Measurements from ENCODE around the gene MMP15.

Gene MMP15

DNA sequence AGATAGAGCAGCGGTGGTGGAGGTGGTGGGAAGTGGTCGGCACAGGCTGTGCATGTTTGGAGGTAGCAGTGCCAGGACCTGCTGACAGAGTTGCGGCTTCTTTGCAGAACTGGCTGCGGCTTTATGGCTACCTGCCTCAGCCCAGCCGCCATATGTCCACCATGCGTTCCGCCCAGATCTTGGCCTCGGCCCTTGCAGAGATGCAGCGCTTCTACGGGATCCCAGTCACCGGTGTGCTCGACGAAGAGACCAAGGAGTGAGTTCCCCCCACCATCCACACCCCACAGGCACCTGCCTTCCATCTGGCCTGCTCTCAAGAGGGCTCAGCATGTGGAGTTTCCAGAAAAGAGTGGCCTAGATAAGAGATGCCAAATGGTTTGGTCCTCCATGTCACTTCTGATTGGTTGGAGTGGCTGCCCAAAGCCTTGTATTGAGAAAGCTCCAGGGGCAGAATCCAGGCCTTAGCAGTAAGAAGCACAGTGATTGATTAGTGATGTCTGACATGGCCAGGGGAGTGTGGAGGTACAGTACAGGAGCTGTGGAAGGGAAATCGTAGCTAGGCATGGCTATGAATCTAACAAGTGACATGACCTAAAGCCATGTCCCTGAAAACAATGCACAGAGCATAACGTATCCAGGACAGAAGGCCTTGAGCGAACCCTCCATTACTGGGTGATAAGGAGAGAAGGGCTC lies 12.0 kb downstream of the MMP15 start:
- DNase-seq = no peak

DNA sequence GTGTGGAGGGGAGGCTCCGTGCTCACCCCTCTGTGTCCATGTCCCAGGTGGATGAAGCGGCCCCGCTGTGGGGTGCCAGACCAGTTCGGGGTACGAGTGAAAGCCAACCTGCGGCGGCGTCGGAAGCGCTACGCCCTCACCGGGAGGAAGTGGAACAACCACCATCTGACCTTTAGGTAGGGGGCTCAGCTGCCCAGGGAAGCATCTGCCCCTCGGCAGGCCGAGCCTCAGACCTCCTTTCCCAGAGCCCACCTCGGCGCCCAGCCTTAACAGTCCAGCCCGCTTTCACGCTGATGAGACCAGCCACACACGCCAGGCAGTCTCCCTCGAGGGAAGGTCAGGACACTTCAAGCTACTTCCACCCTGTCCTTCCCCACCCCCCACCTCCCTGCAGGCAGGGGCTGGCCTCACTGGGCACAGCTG lies 12.7 kb downstream of the MMP15 start:
- DNase-seq = no peak

DNA sequence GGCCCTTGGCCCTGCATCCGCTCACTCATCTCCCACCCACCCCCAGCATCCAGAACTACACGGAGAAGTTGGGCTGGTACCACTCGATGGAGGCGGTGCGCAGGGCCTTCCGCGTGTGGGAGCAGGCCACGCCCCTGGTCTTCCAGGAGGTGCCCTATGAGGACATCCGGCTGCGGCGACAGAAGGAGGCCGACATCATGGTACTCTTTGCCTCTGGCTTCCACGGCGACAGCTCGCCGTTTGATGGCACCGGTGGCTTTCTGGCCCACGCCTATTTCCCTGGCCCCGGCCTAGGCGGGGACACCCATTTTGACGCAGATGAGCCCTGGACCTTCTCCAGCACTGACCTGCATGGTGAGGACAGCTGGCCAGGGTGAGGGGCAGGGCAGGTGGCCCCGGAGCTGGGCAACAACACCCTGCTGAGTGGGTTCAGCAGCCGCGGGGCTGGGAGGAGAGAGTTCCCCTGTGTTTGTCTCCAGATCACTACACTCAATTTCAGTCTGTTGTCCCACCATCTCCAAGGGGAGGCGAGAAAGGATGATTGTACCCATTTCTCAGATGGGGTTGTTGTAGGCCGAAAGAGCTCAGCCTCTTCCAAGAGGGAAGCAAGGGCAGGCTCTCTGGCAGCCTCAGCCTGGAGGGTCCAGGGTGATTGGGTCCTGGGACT lies 14.4 kb downstream of the MMP15 start:
- DNase-seq = no peak

DNA sequence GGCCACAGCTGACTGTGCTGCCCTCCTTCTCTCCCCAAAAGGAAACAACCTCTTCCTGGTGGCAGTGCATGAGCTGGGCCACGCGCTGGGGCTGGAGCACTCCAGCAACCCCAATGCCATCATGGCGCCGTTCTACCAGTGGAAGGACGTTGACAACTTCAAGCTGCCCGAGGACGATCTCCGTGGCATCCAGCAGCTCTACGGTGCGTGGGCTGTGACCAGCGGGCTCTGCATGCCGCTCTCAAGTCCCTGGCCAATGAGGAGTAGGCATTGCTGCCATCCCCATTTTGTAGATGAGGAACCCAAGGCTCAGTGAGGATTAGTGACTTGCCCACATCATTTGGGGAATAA lies 14.9 kb downstream of the MMP15 start:
- no peak for DNase-seq

DNA sequence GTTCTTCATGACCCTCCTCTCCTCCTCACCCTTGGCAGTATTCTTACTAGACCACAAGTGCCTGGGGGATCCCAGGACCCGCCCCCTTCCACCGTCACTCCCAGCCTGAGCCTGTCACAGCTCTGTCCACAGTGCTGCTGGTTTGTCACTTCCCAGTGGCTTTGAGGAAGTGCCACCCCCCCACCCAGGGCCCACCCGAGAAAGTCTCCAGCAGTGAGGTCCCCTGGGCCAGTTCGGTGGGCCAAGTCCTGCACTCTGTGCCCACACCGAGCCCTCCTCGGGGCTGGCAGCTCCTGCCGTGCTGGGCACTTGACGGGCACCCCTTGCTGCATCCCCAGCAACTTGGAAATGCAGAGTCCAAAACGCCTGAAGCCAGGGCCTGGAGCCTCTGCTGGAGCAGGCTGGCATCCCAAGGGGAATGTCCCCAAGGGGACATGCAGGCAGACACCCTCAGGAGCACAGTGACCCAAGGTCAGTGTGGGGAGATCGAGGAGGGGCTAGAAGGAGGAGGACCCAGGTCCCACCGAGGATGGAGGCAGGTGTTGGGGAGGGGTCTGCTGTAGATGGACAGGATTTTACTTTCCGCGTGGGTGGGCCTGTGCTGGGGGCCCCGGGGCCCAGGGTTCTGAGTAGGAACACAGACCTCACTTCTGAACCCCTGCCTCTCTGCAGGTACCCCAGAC lies 15.5 kb downstream of the MMP15 start:
- no peak for DNase-seq

DNA sequence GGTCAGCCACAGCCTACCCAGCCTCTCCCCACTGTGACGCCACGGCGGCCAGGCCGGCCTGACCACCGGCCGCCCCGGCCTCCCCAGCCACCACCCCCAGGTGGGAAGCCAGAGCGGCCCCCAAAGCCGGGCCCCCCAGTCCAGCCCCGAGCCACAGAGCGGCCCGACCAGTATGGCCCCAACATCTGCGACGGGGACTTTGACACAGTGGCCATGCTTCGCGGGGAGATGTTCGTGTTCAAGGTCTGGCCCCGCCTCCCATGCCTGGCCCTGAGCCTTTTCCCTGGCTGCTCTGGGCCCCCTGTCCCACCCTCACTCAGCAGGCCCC lies 16.0 kb downstream of the MMP15 start:
- no peak for DNase-seq

DNA sequence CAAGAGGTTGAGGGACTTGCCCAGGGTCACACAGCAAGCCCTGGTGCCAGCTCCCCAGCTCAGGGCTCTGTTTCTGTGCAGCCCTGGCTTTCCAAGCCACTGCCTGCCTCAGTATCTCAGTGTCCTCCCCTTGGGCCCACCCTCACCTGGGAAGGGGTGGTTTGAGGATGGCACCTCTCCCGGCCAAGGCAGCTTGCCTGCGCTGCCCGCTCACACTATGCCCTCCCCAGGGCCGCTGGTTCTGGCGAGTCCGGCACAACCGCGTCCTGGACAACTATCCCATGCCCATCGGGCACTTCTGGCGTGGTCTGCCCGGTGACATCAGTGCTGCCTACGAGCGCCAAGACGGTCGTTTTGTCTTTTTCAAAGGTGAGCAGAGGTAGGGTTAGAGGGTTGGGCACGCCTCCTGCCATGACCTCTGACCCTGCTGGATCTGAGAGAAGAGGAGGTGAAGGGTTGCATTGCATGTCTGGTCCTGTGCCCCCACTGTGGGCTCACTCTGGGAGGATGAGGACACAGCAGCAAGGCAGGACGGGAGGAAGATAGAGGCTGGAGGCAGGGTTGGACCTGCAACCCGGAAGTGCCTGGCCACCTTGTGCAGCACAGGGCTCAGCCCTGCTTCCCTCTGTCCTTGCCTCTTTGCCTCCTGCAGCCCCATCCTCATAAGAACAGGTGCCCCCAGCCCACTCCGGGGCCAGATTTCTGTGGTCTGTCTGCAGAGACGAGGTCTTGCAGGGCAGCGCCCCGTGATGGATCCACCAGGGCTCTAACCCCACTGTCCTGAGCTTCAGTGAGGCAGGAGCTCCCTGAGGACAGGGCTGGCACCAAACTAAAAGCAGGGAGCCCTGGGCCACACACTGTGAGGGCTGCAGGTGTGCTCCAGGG lies 16.7 kb downstream of the MMP15 start:
- DNase-seq = no peak

DNA sequence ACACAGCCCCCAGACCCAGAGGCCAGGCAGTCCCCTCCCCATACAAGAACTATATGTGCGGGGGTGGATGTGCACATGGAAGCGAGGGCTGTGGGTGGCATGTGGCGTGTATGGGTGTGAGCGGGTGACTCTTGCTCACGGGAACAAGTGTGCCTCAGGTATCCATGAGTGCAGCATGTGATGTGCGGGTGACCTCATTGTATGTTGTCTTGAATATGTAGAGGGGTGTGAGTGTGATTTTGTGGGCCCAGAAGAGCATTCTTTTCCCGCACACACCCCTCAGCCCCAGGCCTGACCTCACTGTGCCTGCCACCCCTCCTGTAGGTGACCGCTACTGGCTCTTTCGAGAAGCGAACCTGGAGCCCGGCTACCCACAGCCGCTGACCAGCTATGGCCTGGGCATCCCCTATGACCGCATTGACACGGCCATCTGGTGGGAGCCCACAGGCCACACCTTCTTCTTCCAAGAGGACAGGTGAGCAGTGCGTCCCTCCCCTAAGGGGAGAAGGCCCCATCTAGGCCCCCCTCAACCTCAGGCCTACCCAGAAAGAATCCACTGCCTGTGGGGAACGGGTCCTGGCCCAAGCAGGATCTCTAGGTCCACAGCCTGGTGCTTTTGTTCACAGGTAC lies 17.4 kb downstream of the MMP15 start:
- DNase-seq = no peak

DNA sequence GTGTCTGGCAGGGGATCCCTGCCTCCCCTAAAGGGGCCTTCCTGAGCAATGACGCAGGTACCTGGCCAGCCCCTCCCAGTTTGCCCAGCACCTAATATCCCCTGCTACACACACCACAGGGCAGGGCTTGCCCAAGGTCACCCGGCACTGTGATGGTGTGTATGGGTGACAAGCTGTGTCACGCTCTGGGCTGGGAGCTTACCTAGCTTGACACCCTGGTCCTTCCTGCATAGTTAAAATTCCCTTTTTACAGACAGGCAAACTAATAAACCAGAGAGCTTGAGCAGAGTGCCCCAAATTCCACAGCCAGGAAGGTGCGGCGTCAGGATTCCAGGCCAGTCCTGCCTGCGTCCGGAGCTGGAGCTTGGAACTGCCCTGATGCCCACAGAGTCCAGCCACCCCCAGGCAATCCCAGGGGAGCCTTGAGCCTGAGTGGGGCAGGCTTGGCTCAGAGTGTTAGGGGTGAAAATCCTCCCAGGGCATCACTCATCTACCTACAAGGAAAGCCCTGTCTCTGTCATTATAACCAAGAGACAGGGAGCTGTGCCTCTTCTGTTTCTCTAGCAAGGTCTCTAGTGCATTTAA lies 18.1 kb downstream of the MMP15 start:
- no peak for DNase-seq

DNA sequence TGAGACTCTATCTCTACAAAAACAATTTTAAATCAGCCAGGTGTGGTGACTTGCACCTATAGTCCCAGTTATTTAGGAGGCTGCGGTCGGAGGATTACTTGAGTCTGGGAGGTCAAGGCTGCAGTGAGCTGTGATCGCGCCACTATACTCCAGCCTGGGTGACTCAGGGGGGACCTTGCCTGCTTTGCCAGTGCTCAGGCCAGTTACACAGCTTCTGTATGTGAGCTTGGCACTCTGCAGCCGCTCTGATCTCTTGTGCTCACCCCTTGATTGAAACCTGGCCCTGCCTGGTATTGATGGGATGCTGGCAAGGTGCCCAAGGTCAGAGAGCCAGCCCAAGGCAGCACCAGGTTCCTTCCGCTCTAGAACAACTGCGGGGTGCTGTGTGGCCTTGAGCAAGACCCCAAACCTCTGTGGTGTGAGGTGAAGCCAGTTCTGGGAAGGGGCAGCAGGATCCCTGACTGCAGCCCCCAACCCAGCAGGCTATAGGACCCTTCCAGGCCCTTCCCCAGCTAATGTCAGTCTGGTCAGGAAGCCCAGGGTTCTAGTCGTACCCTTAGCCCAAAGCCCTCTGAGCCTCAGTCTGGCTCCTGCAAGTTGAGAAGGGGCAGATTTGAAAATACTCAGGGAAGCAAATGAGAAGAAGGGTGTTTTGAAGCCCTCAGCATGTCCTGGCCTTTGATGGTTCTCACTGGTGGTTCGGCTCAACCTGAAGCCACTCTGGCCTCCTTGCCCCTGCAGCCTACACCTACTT lies 18.9 kb downstream of the MMP15 start:
- DNase-seq = no peak

DNA sequence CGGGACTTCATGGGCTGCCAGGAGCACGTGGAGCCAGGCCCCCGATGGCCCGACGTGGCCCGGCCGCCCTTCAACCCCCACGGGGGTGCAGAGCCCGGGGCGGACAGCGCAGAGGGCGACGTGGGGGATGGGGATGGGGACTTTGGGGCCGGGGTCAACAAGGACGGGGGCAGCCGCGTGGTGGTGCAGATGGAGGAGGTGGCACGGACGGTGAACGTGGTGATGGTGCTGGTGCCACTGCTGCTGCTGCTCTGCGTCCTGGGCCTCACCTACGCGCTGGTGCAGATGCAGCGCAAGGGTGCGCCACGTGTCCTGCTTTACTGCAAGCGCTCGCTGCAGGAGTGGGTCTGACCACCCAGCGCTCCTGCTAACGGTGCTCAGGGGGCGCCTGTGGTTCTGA lies 19.5 kb downstream of the MMP15 start:
- DNase-seq = no peak

DNA sequence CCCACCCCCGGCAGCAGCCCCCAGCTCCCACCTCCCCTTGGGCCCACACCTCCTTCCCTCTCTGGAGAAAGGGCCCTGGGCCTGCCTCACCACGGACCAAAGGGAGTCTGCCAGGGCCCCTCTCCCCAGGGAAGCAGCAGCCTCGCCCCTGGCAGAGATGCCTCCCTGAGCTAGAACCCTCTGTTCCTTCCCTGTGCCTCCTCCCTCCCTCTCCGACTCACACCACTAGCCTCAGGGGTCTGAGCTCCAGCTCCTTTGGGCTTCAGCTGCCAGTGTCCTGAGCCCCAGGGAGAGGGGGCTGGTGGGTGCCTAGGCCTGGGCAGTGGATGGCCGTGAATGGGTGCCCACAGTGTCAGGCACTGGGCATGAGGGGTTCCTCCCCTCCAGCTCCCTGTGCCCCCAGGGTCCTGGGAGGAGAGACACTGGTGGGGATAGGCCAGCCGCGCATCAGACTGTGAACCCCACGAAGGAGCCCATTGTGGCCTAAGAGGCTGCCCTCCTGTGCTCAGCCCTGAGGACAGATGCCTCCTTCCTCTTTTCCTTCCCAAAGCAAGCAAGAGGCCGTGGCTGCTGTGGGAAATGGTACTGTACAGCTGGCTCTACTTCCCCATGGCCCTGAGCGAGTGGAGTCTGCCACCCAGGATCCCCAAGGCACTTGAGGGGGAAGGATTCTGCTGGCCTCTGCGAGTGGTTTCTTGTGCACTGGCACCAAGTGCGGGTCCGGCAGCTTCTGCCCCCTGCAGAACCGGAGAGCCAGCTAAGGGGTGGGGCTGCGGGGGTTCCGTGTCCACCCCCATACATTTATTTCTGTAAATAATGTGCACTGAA lies 20.7 kb downstream of the MMP15 start:
- no peak for DNase-seq

DNA sequence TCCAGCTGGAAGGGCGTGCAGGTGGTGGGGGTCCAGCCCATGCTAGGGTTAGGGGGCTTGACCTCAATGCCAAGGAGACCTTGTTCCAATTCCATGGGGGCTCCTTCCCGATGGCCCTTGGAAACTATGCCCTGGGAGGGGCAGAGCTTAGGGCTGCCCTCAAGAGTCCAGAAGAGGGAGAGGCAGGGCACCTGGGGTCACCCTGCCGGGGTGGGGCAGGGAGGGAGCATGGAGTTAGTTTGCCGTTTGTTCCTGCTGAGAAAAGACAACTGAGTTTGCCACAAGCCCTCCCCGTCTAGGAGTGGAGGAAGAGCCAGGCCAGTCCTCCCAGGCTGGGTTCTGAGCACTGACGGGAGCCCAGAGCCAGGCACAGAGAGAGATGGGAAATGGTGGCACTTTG lies 21.4 kb downstream of the MMP15 start:
- DNase-seq = no peak

DNA sequence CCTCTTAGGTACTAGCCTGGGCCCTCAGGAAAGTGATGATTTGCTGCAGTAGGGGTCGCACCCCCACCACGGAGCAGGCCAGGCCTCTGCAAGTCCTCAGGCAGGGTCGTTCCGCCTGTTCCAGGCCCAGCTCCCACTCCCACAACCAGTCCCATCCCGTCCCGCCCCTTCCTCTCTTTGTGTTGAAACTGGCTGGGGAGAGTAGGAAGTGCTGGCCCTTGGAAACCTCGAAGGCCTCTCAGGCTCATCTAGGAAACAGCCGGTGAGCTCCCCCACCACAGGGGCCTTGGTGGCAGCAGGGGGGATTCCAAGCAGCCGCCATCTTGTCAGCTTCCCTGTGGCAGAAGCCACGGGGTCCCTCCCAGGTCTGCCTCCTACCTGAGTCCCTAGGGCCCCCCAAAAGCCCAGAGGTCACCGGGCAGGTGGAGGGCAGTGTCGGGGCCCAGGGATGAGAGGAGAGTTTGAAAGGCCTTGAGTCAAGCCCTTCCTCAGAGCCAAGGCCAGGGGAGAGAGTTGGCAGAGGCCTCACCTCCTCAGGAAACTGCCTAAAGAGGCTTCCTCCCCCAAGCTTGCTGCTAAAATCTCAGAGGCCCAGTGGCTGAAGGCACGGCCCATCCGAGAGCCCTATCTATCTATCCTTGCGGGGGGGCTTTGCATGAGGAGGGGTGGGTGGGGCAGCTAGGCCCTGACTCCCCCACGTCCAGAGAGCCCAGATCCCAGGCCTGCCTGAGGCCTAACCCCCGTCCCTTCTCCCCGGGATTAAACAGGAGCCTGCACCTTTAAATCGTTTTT lies 22.2 kb downstream of the MMP15 start:
- DNase-seq = no peak

DNA sequence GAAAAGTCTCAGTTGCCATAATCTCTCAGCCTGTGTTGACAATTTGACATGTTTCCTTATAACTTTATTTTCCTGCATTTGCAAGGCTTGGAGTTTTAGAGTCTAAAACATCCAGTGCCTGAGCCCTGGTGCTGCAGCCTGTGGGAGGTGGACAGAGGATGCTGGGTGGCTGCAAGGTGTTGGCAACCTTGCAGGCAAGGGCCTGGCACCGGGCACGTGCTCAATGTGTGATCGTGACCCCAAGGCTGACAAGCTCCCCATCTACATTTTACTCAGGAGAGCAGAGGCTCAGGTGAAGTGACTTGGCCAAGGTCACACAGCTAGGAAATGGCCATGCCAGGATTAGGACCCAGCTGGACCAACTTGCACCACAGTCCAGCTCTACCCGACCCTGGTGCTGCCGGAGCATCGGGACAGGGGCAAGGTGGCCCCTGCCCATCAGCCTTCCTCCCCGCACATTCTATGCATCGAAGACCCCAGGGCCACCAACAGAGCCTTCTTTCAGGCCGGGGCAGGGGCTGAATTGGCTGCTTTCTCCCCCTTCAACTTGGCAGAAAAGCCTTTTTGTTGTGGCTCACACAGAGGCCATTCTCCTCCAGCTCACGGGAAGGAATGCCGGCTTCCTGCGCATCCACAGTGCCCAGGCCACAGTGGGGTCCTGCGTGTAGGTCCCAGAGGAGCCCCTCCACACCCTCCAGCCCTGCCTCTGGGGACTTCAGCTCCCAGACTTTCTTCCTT lies 23.1 kb downstream of the MMP15 start:
- no peak for DNase-seq

DNA sequence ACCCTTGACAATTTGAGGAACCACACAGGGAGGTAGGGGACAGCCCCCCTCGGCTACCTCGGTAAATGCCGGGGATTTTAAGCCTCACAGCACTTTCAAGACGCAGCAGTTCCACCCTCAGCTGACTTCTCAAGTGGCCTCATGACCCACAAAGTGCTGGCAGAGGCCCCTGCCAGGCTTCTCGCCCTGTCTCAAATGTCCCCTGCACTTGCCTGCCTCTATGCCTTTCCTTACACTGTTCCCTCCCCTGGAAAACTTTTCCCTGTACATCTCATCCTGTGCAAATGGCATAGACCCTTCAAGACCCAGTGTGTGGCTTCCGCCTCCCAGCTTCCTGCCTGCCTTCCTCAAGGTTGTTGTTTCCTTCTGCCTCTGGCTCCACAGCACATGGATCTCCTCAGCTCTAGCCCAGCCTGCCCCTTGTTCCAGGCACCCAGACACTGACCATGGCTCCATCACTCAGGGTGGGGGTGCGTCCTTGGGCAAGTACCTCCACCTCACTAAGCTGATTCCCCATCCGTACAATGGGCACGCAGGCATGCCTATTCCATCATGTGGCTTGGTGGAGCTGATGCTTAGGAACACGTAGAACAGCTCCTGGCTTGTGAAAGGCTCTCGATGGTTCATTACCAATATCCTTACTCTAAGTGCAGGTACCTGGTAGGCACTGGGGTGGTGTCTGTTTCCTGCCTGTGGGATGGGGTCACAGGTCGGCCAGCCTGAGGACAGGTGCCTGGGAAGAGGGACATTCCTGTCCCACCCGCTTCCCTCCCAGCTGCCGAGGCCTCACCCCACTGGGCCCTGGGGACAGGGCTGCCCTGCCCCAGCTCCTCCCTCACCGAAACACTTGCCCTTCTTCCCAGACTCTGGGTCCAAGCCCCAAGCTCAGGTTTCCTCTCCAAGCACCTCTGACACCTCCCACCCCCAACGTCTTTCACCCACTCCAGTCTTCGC lies 24.0 kb downstream of the MMP15 start:
- DNase-seq = no peak

DNA sequence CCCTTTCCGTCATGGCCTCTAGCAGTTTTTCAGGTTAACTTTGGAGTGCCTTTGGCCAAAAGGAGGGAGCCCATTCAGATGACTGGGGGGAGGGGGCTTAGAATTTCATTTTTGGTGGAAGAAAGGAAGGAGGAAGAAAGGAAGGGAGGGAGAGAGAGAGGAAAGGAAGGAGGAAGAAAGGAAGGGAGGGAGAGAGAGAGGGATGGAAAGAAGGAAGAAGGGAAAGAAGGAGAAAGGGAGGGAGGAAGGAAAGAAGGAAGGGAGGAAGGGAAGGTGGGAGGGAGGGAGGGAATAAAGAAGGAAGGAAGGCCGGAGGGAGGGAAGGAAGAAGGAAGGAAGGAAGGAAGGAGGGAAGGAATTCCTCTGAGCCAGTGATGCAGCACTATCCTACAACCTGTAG lies 25.7 kb downstream of the MMP15 start:
- no peak for DNase-seq
